Liver (tissue), 9 donors: ENCODE measurements around the gene PLCB4. TPM values are rescaled to one million over a fixed set of nuclear protein-coding genes. Genes with fewer than 3 reads are reported as not detected.

Experiments used
- DNase-seq: peaks from one replicate; pipeline ENCODE4 v3.0.0-alpha.2; 2017; ENCODE audit warnings: low spot score
- H3K27ac ChIP-seq, 2 donors: one replicate each; pipeline ENCODE4 v1.7.0; 2013; ENCODE audit warnings: inconsistent platforms in 2 of 2, low read length in 2 of 2, control low read depth in 1 of 2, low read depth in 1 of 2, mild to moderate bottlenecking in 1 of 2
- H3K27me3 ChIP-seq, 4 donors: one replicate each; pipeline versions ENCODE4 v1.6.1 to v1.7.0; 2013; ENCODE audit warnings: low read length in 3 of 4, inconsistent platforms in 1 of 4, mild to moderate bottlenecking in 1 of 4, moderate library complexity in 1 of 4; ENCODE audit not compliant: control insufficient read depth in 4 of 4, insufficient read depth in 4 of 4
- H3K36me3 ChIP-seq, 4 donors: one replicate each; pipeline versions ENCODE4 v1.6.1 to v1.7.0; 2013; ENCODE audit warnings: low read length in 3 of 4, mild to moderate bottlenecking in 3 of 4, low read depth in 1 of 4, moderate library complexity in 1 of 4; ENCODE audit not compliant: control insufficient read depth in 4 of 4, insufficient read depth in 3 of 4
- H3K4me1 ChIP-seq, 4 donors: one replicate each; pipeline versions ENCODE4 v1.6.1 to v1.7.0; 2013; ENCODE audit warnings: low read length in 3 of 4, mild to moderate bottlenecking in 3 of 4, moderate library complexity in 1 of 4; ENCODE audit not compliant: control insufficient read depth in 4 of 4, insufficient read depth in 4 of 4
- H3K4me3 ChIP-seq, 3 donors: one replicate each; pipeline versions ENCODE4 v1.6.1 to v1.7.0; 2013; ENCODE audit warnings: low read length in 3 of 3, control low read depth in 1 of 3, low read depth in 1 of 3, mild to moderate bottlenecking in 1 of 3
- H3K9ac ChIP-seq, 2 donors: one replicate each; pipeline ENCODE4 v1.7.0; 2013; ENCODE audit warnings: low read length in 2 of 2, mild to moderate bottlenecking in 2 of 2, moderate library complexity in 2 of 2, control low read depth in 1 of 2, low read depth in 1 of 2
- H3K9me3 ChIP-seq, 4 donors: one replicate each; pipeline versions ENCODE4 v1.6.1 to v1.7.0; 2013; ENCODE audit warnings: low read length in 3 of 4; ENCODE audit not compliant: control insufficient read depth in 4 of 4
- ATF3 ChIP-seq: IDR thresholded peaks from 2 replicates; pipeline ENCODE4 v1.6.1; 2016; ENCODE audit warnings: antibody characterized with exemption
- CTCF ChIP-seq: fragments of 150-350 bp; IDR thresholded peaks from 2 replicates; pipeline ENCODE4 v1.5.1; 2017; ENCODE audit warnings: improper control_type of control experiment, low read depth, low read length; ENCODE audit not compliant: missing input control
- EGR1 ChIP-seq, 2 donors: IDR thresholded peaks; 2 replicates each; pipeline ENCODE4 v1.6.1; 2016 to 2018; ENCODE audit warnings: antibody characterized with exemption in 2 of 2, low read depth in 2 of 2
- FOXA1 ChIP-seq: IDR thresholded peaks from 2 replicates; pipeline ENCODE4 v1.6.1; 2016; ENCODE audit warnings: antibody characterized with exemption
- FOXA2 ChIP-seq: IDR thresholded peaks from 2 replicates; pipeline ENCODE4 v1.6.1; 2016; ENCODE audit warnings: antibody characterized with exemption
- GABPA ChIP-seq, 2 donors: IDR thresholded peaks in 1 of 2; conservative IDR thresholded peaks in 1 of 2; 2 replicates each; pipeline ENCODE4 v1.6.1; 2016; ENCODE audit warnings: antibody characterized with exemption in 2 of 2, mild to moderate bottlenecking in 1 of 2, moderate library complexity in 1 of 2
- JUND ChIP-seq, 2 donors: IDR thresholded peaks; 2 replicates each; pipeline ENCODE4 v1.6.1; 2016; ENCODE audit warnings: antibody characterized with exemption in 2 of 2
- MAX ChIP-seq: IDR thresholded peaks from 2 replicates; pipeline ENCODE4 v1.6.1; 2016; ENCODE audit warnings: antibody characterized with exemption
- NR2F2 ChIP-seq: IDR thresholded peaks from 2 replicates; pipeline ENCODE4 v1.6.1; 2016; ENCODE audit warnings: antibody characterized with exemption
- RAD21 ChIP-seq, 2 donors: IDR thresholded peaks; 2 replicates each; pipeline ENCODE4 v1.6.1; 2016; ENCODE audit warnings: antibody characterized with exemption in 2 of 2, mild to moderate bottlenecking in 2 of 2
- RXRA ChIP-seq, 2 donors: IDR thresholded peaks; 2 replicates each; pipeline ENCODE4 v1.6.1; 2017 to 2018; ENCODE audit warnings: antibody characterized with exemption in 2 of 2, mild to moderate bottlenecking in 1 of 2
- SP1 ChIP-seq: IDR thresholded peaks from 2 replicates; pipeline ENCODE4 v1.6.1; 2018; ENCODE audit warnings: antibody characterized with exemption, mild to moderate bottlenecking
- YY1 ChIP-seq: IDR thresholded peaks from 2 replicates; pipeline ENCODE4 v1.6.1; 2016; ENCODE audit warnings: antibody characterized with exemption, mild to moderate bottlenecking
- WGBS: extraction: QIAGEN DNeasy Blood & Tissue Kit; methylation state at CpG from one replicate; pipeline ENCODE4 v1.1.7; 2013; 5-methylcytosine and 5-hydroxymethylcytosine counted together
- polyA plus RNA-seq, 2 donors: library from polyadenylated mRNA; stranded (reverse) in 1 of 2; unstranded in 1 of 2; fragments of 200-250 nt in 1 of 2; fragments of >200 nt in 1 of 2; fragmentation: Nextera tagmentation in 1 of 2; extraction: Ambion mirVana in 1 of 2; gene quantifications; one replicate each; pipeline versions ENCODE4 v1.2.1 to v1.2.3, GENCODE V29; 2013 to 2015
- total RNA-seq, 2 donors: library from RNA; depleted of rRNA; stranded (reverse); fragments of >200 nt; gene quantifications; one replicate each; pipeline ENCODE4 v1.2.3, GENCODE V29; 2014
- TF ChIP-seq, protein P1 (sequence below): IDR thresholded peaks from 2 replicates; pipeline ENCODE4 v1.6.1; 2016; ENCODE audit warnings: antibody characterized with exemption
- TF ChIP-seq, protein P2 (sequence below): IDR thresholded peaks from 2 replicates; pipeline ENCODE4 v1.6.1; 2016; ENCODE audit warnings: antibody characterized with exemption, mild to moderate bottlenecking
- donor health status: healthy.
- donor health status: healthy.
- donor health status: healthy.
- donor health status: healthy.
- donor health status: healthy.

PLCB4 gene
- total and polyA plus RNA-seq, 4 donors = 0.14 to 0.67 (median 0.30) TPM

- 80% methylated on average over 4 of the region's 4 CpGs for WGBS
- H3K27me3 ChIP-seq = no peaks in the 10 kb centered on the region
- no peak overlapping the region for H3K9ac ChIP-seq
- H3K9me3 ChIP-seq = no peaks in the 10 kb centered on the region
- TF ChIP-seq RAD21 (IDR thresholded peaks at IDR 0.05) (no peak), FOXA2 (no peak), YY1 (no peak), GABPA (IDR thresholded peaks at IDR 0.05 in 1 of 2, conservative IDR thresholded peaks at IDR 0.05 in 1 of 2) (no peak), JUND (IDR thresholded peaks at IDR 0.05) (no peak), FOXA1 (no peak), NR2F2 (no peak), SP1 (no peak), EGR1 (IDR thresholded peaks at IDR 0.05; ENCODE audit: low read depth in 2 of 2) (no peak), CTCF (no peak)
- TF ChIP-seq, protein P1, sequence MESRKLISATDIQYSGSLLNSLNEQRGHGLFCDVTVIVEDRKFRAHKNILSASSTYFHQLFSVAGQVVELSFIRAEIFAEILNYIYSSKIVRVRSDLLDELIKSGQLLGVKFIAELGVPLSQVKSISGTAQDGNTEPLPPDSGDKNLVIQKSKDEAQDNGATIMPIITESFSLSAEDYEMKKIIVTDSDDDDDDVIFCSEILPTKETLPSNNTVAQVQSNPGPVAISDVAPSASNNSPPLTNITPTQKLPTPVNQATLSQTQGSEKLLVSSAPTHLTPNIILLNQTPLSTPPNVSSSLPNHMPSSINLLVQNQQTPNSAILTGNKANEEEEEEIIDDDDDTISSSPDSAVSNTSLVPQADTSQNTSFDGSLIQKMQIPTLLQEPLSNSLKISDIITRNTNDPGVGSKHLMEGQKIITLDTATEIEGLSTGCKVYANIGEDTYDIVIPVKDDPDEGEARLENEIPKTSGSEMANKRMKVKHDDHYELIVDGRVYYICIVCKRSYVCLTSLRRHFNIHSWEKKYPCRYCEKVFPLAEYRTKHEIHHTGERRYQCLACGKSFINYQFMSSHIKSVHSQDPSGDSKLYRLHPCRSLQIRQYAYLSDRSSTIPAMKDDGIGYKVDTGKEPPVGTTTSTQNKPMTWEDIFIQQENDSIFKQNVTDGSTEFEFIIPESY = no peak
- DNase-seq = no peak
- H3K36me3 ChIP-seq = no peaks in the 10 kb centered on the region
- H3K4me1 ChIP-seq = no peaks in the 10 kb centered on the region
- no peak overlapping the region for H3K4me3 ChIP-seq
- H3K27ac ChIP-seq = no peak overlapping the region
Observed at GRCh38 chr20:9236458-9236857, 167.6 kb downstream of the PLCB4 start.

DNA sequence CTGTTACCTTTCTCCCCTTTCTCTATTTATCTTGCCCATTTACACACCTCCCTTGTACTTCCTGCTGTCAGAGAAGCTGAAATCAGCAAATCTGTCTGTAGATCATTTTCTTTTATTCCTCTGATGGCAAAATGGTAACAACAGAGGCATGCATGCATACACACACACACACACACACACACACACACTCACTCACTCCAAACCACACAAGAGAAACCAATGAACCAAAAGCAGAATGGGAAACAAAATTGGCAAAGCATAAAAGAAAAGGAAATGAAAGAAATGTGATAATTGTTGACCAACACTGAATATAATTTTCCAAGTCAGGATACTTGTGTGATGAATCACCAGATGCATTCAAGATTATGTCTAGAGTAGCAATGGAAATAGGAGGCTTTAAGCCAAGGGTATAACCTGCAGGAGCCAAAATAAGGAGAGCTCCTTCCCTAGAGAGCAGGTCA is 172.4 kb downstream of the PLCB4 start:
- no peak for DNase-seq
- TF ChIP-seq GABPA (IDR thresholded peaks at IDR 0.05 in 1 of 2, conservative IDR thresholded peaks at IDR 0.05 in 1 of 2) (no peak), ATF3 (no peak), YY1 (no peak)

GRCh38 chr20:9241721-9242427 is 173.0 kb downstream of the PLCB4 start:
- no peak for TF ChIP-seq RXRA (IDR thresholded peaks at IDR 0.05)
- TF ChIP-seq, protein P2, sequence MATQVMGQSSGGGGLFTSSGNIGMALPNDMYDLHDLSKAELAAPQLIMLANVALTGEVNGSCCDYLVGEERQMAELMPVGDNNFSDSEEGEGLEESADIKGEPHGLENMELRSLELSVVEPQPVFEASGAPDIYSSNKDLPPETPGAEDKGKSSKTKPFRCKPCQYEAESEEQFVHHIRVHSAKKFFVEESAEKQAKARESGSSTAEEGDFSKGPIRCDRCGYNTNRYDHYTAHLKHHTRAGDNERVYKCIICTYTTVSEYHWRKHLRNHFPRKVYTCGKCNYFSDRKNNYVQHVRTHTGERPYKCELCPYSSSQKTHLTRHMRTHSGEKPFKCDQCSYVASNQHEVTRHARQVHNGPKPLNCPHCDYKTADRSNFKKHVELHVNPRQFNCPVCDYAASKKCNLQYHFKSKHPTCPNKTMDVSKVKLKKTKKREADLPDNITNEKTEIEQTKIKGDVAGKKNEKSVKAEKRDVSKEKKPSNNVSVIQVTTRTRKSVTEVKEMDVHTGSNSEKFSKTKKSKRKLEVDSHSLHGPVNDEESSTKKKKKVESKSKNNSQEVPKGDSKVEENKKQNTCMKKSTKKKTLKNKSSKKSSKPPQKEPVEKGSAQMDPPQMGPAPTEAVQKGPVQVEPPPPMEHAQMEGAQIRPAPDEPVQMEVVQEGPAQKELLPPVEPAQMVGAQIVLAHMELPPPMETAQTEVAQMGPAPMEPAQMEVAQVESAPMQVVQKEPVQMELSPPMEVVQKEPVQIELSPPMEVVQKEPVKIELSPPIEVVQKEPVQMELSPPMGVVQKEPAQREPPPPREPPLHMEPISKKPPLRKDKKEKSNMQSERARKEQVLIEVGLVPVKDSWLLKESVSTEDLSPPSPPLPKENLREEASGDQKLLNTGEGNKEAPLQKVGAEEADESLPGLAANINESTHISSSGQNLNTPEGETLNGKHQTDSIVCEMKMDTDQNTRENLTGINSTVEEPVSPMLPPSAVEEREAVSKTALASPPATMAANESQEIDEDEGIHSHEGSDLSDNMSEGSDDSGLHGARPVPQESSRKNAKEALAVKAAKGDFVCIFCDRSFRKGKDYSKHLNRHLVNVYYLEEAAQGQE = no peak
- TF ChIP-seq EGR1 (IDR thresholded peaks at IDR 0.05; ENCODE audit: low read depth in 2 of 2) = no peak
- TF ChIP-seq MAX = no peak
- no peak for TF ChIP-seq CTCF
- Histone ChIP-seq H3K9me3 (no peaks in the 10 kb centered on the region), H3K27me3 (no peaks in the 10 kb centered on the region), H3K36me3 (no peaks in the 10 kb centered on the region), H3K9ac (no peak overlapping the region), H3K27ac (no peak overlapping the region), H3K4me1 (no peaks in the 10 kb centered on the region), H3K4me3 (no peak overlapping the region)
- WGBS = 83% methylated on average over 3 of the region's 3 CpGs
- DNase-seq = no peak

More for the DNA sequence above, 172.4 kb downstream of the PLCB4 start:
- H3K36me3 ChIP-seq = no peaks in the 10 kb centered on the region
- H3K9me3 ChIP-seq = no peaks in the 10 kb centered on the region
- H3K9ac ChIP-seq = no peak overlapping the region
- no peaks in the 10 kb centered on the region for H3K4me1 ChIP-seq
- H3K27ac ChIP-seq = no peak overlapping the region
- H3K4me3 ChIP-seq = no peak overlapping the region
- H3K27me3 ChIP-seq = no peaks in the 10 kb centered on the region
